Kidney (tissue), 14 donors: Measurements from ENCODE around the gene OS9. TPM values are rescaled to one million over a fixed set of nuclear protein-coding genes. Genes with fewer than 3 reads are reported as not detected.

Experiments
- DNase-seq, 5 donors: peaks; one replicate each; pipeline ENCODE4 v3.0.0-alpha.2; 2013 to 2020
- FAIRE-seq: peaks from 2 replicates; lab custom pipeline; 2012; peaks lifted over from hg19 to GRCh38; lab: Jason Lieb, UNC
- H3K27ac ChIP-seq, 2 donors: one replicate each; pipeline ENCODE4 v1.7.0; 2013; ENCODE audit warnings: low read depth in 2 of 2, low read length in 2 of 2, inconsistent platforms in 1 of 2
- H3K27me3 ChIP-seq: one replicate; pipeline ENCODE4 v1.7.1; 2013; ENCODE audit warnings: low read length, inconsistent platforms; ENCODE audit not compliant: control insufficient read depth, insufficient read depth
- H3K36me3 ChIP-seq, 3 donors: one replicate each; pipeline versions ENCODE4 v1.7.0 to v1.7.1; 2013; ENCODE audit warnings: low read length in 3 of 3, control low read depth in 1 of 3, inconsistent platforms in 1 of 3; ENCODE audit not compliant: insufficient read depth in 3 of 3, control insufficient read depth in 2 of 3
- H3K4me1 ChIP-seq, 3 donors: one replicate each; pipeline versions ENCODE4 v1.7.0 to v1.7.1; 2013; ENCODE audit warnings: low read length in 3 of 3, inconsistent platforms in 1 of 3, low read depth in 1 of 3; ENCODE audit not compliant: control insufficient read depth in 2 of 3, insufficient read depth in 2 of 3
- H3K4me3 ChIP-seq, 3 donors: one replicate each; pipeline versions ENCODE4 v1.7.0 to v1.8.1; 2013; ENCODE audit warnings: low read length in 3 of 3, control low read depth in 1 of 3, inconsistent platforms in 1 of 3
- H3K9ac ChIP-seq, 3 donors: one replicate each; pipeline versions ENCODE4 v1.7.0 to v1.7.1; 2013; ENCODE audit warnings: low read length in 3 of 3, control low read depth in 1 of 3, inconsistent platforms in 1 of 3
- H3K9me3 ChIP-seq, 3 donors: one replicate each; pipeline versions ENCODE4 v1.7.0 to v1.7.1; 2013; ENCODE audit warnings: low read length in 3 of 3, control low read depth in 1 of 3, inconsistent platforms in 1 of 3; ENCODE audit not compliant: control insufficient read depth in 2 of 3, insufficient read depth in 1 of 3
- intact Hi-C: fragments of 100-400 bp; cut with DNase I; formaldehyde crosslinking; loops from one replicate; pipeline ENCODE4 v1.11.1; 2022
- polyA plus RNA-seq: library from polyadenylated mRNA; stranded (reverse); fragments of 350-450 nt; fragmentation: Illumina TruSeq; extraction: RNeasy Lipid Tissue Mini Kit (QIAGEN cat#74804); gene quantifications from one replicate; pipeline ENCODE4 v1.2.3, GENCODE V29; 2014; ENCODE audit warnings: low read depth, low replicate concordance; ENCODE audit not compliant: insufficient read depth
- total RNA-seq: library from RNA; stranded (reverse); fragmentation: NEBNext Ultra II Directional; extraction: Animal tissue kit (Norgen Biotek cat#: 25700); gene quantifications from one replicate; pipeline ENCODE4 v1.2.1, GENCODE V29; 2021
- TF ChIP-seq, protein P1 (sequence below): IDR thresholded peaks from 3 replicates; pipeline ENCODE4 v1.5.1; 2012; ENCODE audit warnings: mild to moderate bottlenecking, moderate library complexity, borderline replicate concordance; ENCODE audit not compliant: insufficient read depth; ENCODE audit errors: extremely low read depth
- donor health status: control.
- donor health status: control.
- donor health status: control.
- donor health status: control.
- donor health status: control.
- donor health status: DM: yes; HTN: yes; CAD: no.
- donor health status: Normal renal cell carcinoma (clear cell type).

Gene OS9
- total and polyA plus RNA-seq, 2 donors from 2014 or later, result 256 to 325 TPM

DNA sequence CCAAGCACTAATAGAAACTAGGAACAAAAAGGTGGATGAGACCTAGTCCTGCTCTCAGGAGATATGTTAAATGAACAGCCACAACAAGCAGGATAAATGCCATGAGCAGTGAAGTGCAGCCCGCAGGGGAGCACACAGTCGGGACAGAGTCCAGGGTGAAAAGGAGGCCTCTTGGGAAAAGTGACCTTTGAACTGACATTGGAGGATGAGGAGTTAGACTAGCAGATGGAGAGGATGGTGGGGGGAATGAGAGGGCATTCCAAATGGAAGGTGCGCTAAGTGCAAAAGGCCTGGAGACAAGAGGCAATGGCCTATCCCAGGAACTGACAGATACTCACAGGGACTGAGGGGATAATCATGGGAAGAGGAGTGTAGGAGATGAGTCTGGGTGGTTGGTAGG, 4.5 kb downstream of the OS9 start:
- intact Hi-C loops, result no loop called here
- FAIRE-seq, result no peak
- Histone ChIP-seq H3K27ac (no peak overlapping the region), H3K9ac (no peak overlapping the region), H3K4me1 (peaks cover 0 to 7% (median 6%) of the 10 kb centered on the region in 3 donors), H3K27me3 (no peaks in the 10 kb centered on the region), H3K9me3 (no peaks in the 10 kb centered on the region), H3K4me3 (no peak overlapping the region), H3K36me3 (peaks cover 7 to 19% (median 11%) of the 10 kb centered on the region in 3 donors)
- TF ChIP-seq, protein P1, sequence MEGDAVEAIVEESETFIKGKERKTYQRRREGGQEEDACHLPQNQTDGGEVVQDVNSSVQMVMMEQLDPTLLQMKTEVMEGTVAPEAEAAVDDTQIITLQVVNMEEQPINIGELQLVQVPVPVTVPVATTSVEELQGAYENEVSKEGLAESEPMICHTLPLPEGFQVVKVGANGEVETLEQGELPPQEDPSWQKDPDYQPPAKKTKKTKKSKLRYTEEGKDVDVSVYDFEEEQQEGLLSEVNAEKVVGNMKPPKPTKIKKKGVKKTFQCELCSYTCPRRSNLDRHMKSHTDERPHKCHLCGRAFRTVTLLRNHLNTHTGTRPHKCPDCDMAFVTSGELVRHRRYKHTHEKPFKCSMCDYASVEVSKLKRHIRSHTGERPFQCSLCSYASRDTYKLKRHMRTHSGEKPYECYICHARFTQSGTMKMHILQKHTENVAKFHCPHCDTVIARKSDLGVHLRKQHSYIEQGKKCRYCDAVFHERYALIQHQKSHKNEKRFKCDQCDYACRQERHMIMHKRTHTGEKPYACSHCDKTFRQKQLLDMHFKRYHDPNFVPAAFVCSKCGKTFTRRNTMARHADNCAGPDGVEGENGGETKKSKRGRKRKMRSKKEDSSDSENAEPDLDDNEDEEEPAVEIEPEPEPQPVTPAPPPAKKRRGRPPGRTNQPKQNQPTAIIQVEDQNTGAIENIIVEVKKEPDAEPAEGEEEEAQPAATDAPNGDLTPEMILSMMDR, result no peak
- DNase-seq, result no peak

DNA sequence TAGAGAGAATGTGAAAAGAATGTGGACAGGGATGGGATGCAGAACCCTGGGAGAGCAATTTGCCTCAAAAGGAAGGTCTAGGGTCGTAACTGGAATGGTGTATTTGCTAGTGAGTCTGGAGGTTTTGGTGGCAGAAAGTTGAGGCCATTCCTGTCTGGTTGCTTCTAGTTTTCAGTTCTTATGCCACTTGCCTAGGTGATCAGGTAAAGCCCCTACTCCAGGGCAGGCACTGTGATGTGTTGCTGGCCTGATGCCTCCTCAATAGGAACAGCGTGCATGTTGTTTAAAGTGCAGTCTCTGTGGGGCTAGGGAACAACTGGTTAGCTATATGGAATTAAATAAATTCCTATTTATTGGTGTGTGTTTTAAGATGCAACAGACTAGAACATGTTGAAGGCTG, 6.4 kb downstream of the OS9 start:
- TF ChIP-seq, protein P1, result no peak
- FAIRE-seq, result no peak
- H3K27me3 ChIP-seq, result no peaks in the 10 kb centered on the region
- no peak overlapping the region for H3K27ac ChIP-seq
- DNase-seq, result no peak
- peaks cover 7 to 19% (median 15%) of the 10 kb centered on the region in 3 donors for H3K36me3 ChIP-seq
- intact Hi-C loops, result no loop called here
- H3K4me3 ChIP-seq, result no peak overlapping the region
- no peaks in the 10 kb centered on the region for H3K4me1 ChIP-seq
- no peaks in the 10 kb centered on the region for H3K9me3 ChIP-seq
- no peak overlapping the region for H3K9ac ChIP-seq

DNA sequence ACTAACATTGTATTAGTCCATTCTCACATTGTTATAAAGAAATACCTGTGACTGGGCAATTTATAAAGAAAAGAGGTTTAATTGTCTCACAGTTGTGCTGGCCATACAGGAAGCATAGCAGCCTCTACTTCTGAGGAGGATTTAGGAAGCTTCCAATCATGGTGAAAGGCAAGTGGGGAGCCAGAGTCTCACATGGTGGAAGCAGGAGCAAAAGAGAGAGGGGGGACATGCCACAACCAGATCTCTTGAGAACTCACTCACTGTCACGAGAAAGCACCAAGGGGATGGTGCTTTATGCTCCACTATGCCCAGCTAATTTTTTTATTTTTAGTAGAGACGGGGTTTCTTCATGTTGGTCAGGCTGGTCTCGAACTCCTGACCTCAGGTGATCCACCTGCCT, 13.3 kb downstream of the OS9 start:
- TF ChIP-seq, protein P1, result no peak
- H3K9me3 ChIP-seq, result no peaks in the 10 kb centered on the region
- H3K36me3 ChIP-seq, result peaks cover 2 to 7% (median 3%) of the 10 kb centered on the region in 3 donors
- H3K4me1 ChIP-seq, result no peaks in the 10 kb centered on the region
- FAIRE-seq, result no peak
- H3K9ac ChIP-seq, result no peak overlapping the region
- no peak for DNase-seq
- no peak overlapping the region for H3K27ac ChIP-seq
- H3K4me3 ChIP-seq, result no peak overlapping the region
- intact Hi-C loops, result no loop called here
- H3K27me3 ChIP-seq, result no peaks in the 10 kb centered on the region

DNA sequence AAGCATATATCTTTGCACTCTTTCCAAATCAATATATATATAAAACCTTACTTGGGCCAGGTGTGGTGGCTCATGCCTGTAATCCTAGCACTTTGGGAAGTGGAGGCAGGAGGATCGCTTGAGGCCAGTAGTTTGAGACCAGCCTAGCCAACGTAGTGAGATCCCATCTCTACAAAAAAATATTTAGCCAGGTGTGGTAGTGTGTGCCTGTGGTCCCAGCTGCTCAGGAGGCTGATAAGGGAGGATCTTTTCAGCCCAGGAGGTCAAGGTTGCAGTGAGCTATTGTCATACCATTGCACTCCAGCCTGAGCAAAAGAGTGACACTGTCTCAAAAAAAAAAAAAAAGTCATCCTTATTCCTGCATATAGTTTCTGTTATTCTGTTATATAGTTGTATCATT, 14.4 kb downstream of the OS9 start:
- intact Hi-C loops, result no loop called here
- H3K36me3 ChIP-seq, result peaks cover under 1 to 7% (median 3%) of the 10 kb centered on the region in 3 donors
- FAIRE-seq, result no peak

More for the DNA sequence above, 14.4 kb downstream of the OS9 start:
- H3K27ac ChIP-seq, result no peak overlapping the region
- no peaks in the 10 kb centered on the region for H3K4me1 ChIP-seq
- H3K27me3 ChIP-seq, result no peaks in the 10 kb centered on the region
- TF ChIP-seq, protein P1, result no peak
- no peak for DNase-seq
- H3K9ac ChIP-seq, result no peak overlapping the region
- no peak overlapping the region for H3K4me3 ChIP-seq
- no peaks in the 10 kb centered on the region for H3K9me3 ChIP-seq
